MM.1S (cell line): ENCODE results near the gene TJP1.

Experiments used
- DNase-seq: peaks from one replicate; pipeline ENCODE4 v3.0.0-alpha.2; 2015
- H2AFZ ChIP-seq: fragments of 300-600 bp; sonication (generic); 2 replicates; pipeline ENCODE4 v1.6.0; 2016; ENCODE audit warnings: antibody characterized with exemption, low read length
- H3F3A ChIP-seq: fragments of 300-600 bp; sonication (generic); 2 replicates; pipeline ENCODE4 v1.6.1; 2016; ENCODE audit warnings: mild to moderate bottlenecking, antibody characterized with exemption, low read length, moderate library complexity, mixed read lengths; ENCODE audit not compliant: insufficient read depth
- H3K27ac ChIP-seq: fragments of 300-600 bp; sonication (generic); 2 replicates; pipeline ENCODE4 v1.5.1; 2016; ENCODE audit warnings: mild to moderate bottlenecking, low read length
- H3K27me3 ChIP-seq: fragments of 300-600 bp; sonication (generic); replicated peaks from 2 replicates; pipeline ENCODE4 v1.6.0; 2016; ENCODE audit warnings: low read length; ENCODE audit not compliant: insufficient read depth
- H3K36me3 ChIP-seq: fragments of 300-600 bp; sonication (generic); replicated peaks from 2 replicates; pipeline ENCODE4 v1.6.1; 2016; ENCODE audit warnings: mild to moderate bottlenecking, low read length, mixed read lengths; ENCODE audit not compliant: insufficient read depth
- H3K4me1 ChIP-seq: fragments of 300-600 bp; sonication (generic); 2 replicates; pipeline ENCODE4 v1.6.1; 2016; ENCODE audit warnings: low read length, mixed read lengths
- H3K4me2 ChIP-seq: fragments of 300-600 bp; sonication (generic); 2 replicates; pipeline ENCODE4 v1.6.0; 2016; ENCODE audit warnings: low read depth, low read length
- H3K4me3 ChIP-seq: fragments of 300-600 bp; sonication (generic); 2 replicates; pipeline ENCODE4 v1.5.1; 2016; ENCODE audit warnings: low read length, mixed read lengths
- H3K79me2 ChIP-seq: fragments of 300-600 bp; sonication (generic); 2 replicates; pipeline ENCODE4 v1.6.1; 2016; ENCODE audit warnings: mixed run types, low read length, mixed read lengths
- H3K9ac ChIP-seq: fragments of 300-600 bp; sonication (generic); 2 replicates; pipeline ENCODE4 v1.6.1; 2016; ENCODE audit warnings: low read length, mixed read lengths
- H3K9me2 ChIP-seq: fragments of 300-600 bp; sonication (generic); replicated peaks from 2 replicates; pipeline ENCODE4 v1.6.1; 2016; ENCODE audit warnings: mild to moderate bottlenecking, low read length, mixed read lengths; ENCODE audit not compliant: insufficient read depth
- H3K9me3 ChIP-seq: fragments of 300-600 bp; sonication (generic); replicated peaks from 2 replicates; pipeline ENCODE4 v1.6.1; 2016; ENCODE audit warnings: mild to moderate bottlenecking, low read length, mixed read lengths; ENCODE audit not compliant: insufficient read depth
- H4K20me1 ChIP-seq: fragments of 300-600 bp; sonication (generic); 2 replicates; pipeline ENCODE4 v1.6.1; 2016; ENCODE audit warnings: mild to moderate bottlenecking, low read length, moderate library complexity, mixed read lengths; ENCODE audit not compliant: insufficient read depth
- EZH2 ChIP-seq: fragments of 300-600 bp; sonication (generic); optimal IDR thresholded peaks from 2 replicates; pipeline ENCODE3; 2017; ENCODE audit warnings: low read depth, mild to moderate bottlenecking, antibody characterized with exemption, low read length, mixed read lengths
- EZH2phosphoT487 ChIP-seq: fragments of 300-600 bp; sonication (generic); IDR thresholded peaks from 2 replicates; pipeline ENCODE4 v1.6.1; 2018; ENCODE audit warnings: antibody characterized with exemption, low read length
- TF ChIP-seq, protein P1 (sequence below): fragments of 300-600 bp; sonication (generic); IDR thresholded peaks from 2 replicates; pipeline ENCODE4 v1.5.1; 2016; ENCODE audit warnings: antibody characterized with exemption, low read length, mixed read lengths

Gene TJP1

DNA sequence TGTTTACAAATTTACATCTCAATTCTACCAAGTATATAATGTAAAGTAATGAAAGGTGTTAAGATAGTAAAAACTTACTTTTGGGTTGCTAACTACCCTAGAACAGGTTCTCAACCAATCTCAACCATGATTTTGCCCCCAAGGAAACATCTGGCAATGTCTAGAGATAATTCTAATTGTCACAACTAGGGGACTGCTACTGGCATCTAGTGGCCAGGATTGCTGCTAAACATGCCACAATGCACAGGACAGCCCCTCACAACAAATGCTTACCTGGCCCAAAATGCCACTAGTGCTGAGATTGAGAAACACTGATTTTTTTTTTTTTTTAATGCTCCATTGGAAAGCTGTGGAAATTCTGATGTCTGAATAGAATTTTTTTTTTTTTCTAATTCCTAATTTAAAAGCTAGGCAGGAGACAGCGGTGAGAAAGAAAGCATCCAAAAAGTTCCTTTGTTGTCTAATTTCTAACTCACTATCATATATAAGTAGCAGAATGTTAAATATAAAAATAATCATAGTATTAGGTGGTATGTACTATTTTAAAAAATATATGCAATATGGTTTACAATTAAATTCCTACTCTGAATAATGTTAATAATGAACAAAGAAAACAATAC, 81.5 kb downstream of the TJP1 start:
- Histone ChIP-seq H3K4me2 (peak overlapping the region; percentile 49; the same call in 1 of the 2 replicates), H3K27ac (peak overlapping the region; percentile 90), H4K20me1 (no peaks in the 10 kb centered on the region), H3K9me3 (no peaks in the 10 kb centered on the region), H3K9me2 (no peaks in the 10 kb centered on the region), H2AFZ (no peak overlapping the region), H3K27me3 (no peaks in the 10 kb centered on the region), H3F3A (peaks cover 15% of the 10 kb centered on the region), H3K9ac (peak overlapping the region; percentile 42; the same call in 1 of the 2 replicates), H3K4me3 (no peak overlapping the region), H3K4me1 (peaks cover 27% of the 10 kb centered on the region), H3K79me2 (no peaks in the 10 kb centered on the region), H3K36me3 (no peaks in the 10 kb centered on the region)
- peak; percentile 70 for DNase-seq
- TF ChIP-seq, protein P1, sequence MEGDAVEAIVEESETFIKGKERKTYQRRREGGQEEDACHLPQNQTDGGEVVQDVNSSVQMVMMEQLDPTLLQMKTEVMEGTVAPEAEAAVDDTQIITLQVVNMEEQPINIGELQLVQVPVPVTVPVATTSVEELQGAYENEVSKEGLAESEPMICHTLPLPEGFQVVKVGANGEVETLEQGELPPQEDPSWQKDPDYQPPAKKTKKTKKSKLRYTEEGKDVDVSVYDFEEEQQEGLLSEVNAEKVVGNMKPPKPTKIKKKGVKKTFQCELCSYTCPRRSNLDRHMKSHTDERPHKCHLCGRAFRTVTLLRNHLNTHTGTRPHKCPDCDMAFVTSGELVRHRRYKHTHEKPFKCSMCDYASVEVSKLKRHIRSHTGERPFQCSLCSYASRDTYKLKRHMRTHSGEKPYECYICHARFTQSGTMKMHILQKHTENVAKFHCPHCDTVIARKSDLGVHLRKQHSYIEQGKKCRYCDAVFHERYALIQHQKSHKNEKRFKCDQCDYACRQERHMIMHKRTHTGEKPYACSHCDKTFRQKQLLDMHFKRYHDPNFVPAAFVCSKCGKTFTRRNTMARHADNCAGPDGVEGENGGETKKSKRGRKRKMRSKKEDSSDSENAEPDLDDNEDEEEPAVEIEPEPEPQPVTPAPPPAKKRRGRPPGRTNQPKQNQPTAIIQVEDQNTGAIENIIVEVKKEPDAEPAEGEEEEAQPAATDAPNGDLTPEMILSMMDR, result peak; percentile 78
- TF ChIP-seq EZH2 (no peak), EZH2phosphoT487 (no peak)

DNA sequence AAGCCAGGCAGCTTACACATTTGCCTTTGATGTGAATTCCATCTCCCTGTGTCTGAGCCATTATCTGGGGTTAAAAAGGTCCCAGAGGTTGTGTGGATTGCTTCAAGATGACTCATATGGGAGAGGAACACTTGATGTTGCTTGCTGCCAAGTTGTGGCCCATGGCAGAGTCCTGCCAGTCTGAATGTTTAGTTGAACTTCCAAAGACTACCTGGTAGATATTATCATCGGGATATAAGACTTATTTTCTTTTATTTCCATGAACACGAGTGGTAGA, 85.6 kb downstream of the TJP1 start:
- no peak for TF ChIP-seq EZH2
- TF ChIP-seq EZH2phosphoT487, result no peak
- TF ChIP-seq, protein P1, result no peak
- Histone ChIP-seq H3K4me3 (no peak overlapping the region), H3K36me3 (no peaks in the 10 kb centered on the region; the same call in 1 of the 2 replicates), H3K27ac (no peak overlapping the region), H3K4me1 (peaks cover 12% of the 10 kb centered on the region), H3K9me3 (no peaks in the 10 kb centered on the region), H2AFZ (no peak overlapping the region), H3K9me2 (no peaks in the 10 kb centered on the region), H3K27me3 (no peaks in the 10 kb centered on the region), H4K20me1 (no peaks in the 10 kb centered on the region), H3K9ac (no peak overlapping the region), H3K79me2 (no peaks in the 10 kb centered on the region), H3F3A (peaks cover 9% of the 10 kb centered on the region), H3K4me2 (no peak overlapping the region)
- no peak for DNase-seq

DNA sequence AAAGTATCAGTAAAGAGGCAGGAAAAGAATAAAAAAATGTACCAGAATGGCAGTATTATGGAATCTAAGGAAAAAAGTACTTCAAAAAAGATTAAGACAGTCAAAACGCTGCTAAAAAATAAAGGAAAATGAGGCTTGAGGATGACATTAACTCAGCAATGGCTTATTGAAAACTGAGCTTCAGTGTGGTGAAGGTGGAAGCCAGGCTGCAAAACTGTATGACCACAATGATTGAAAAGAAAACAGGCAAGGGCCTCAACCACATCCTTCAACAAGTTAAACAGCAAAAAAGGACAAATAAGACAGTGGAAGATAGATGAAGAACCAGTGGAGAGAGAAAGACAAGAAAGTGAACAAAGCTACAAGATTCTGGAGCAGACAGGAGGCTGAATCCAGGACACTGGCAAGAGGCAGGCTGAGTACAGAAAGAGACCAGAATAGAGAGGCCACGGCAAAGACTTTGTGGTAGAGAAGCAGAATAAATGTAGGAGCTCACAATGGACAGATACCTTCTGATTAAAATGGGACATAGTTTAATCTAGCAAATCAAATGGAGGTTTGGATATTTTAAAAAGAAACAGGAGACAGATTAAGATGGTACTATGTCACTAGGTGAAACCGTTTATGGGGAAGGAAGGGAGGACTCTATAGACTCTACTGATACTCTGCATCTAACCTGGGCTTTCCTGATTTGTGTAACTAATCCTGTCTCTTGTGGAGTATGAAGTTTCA, 86.1 kb downstream of the TJP1 start:
- Histone ChIP-seq H2AFZ (no peak overlapping the region), H3K4me3 (no peak overlapping the region), H3K9ac (no peak overlapping the region), H3K4me2 (no peak overlapping the region), H3K9me2 (no peaks in the 10 kb centered on the region), H3K9me3 (no peaks in the 10 kb centered on the region), H3K4me1 (peaks cover 7% of the 10 kb centered on the region), H3F3A (peaks cover 4% of the 10 kb centered on the region), H3K27me3 (no peaks in the 10 kb centered on the region), H3K36me3 (no peaks in the 10 kb centered on the region; the same call in 1 of the 2 replicates), H3K79me2 (no peaks in the 10 kb centered on the region), H4K20me1 (no peaks in the 10 kb centered on the region), H3K27ac (no peak overlapping the region)
- DNase-seq, result no peak
- no peak for TF ChIP-seq EZH2
- no peak for TF ChIP-seq EZH2phosphoT487
- TF ChIP-seq, protein P1, result no peak
